Measurements from ENCODE around the gene FAM180A. TPM values are rescaled to one million over a fixed set of nuclear protein-coding genes. Genes with fewer than 3 reads are reported as not detected.
"Not testable (repeated sequence)": the region's sequence is repeated elsewhere in the genome, so short reads cannot be mapped to it uniquely, and the experiment has no call there.

FAM180A gene
- total and polyA plus RNA-seq, 2 of the 8 experiments (the other 6 are each of a cell fraction or from before 2014, with no cell fraction given), result not detected

GRCh38 chr7:135775915-135776314 is 27.3 kb upstream of the FAM180A start:
- H3K14ac ChIP-seq (ENCODE audit: insufficient read length); H3K56ac ChIP-seq (replicated peaks; ENCODE audit: insufficient read length, low read depth, low read length); H3K23ac ChIP-seq (ENCODE audit: insufficient read length); H3K27me3 ChIP-seq (replicated peaks in 1 of 4; ENCODE audit: control insufficient read depth in 3 of 4, extremely low read depth in 1 of 4, insufficient read depth in 3 of 4, low read length in 3 of 4); H3K9me3 ChIP-seq (ENCODE audit: insufficient read depth in 2 of 2, low read depth in 1 of 2, low read length in 1 of 2); H2BK15ac ChIP-seq (ENCODE audit: low read length); H4K5ac ChIP-seq (ENCODE audit: insufficient read length, low read depth, low read length); FAIRE-seq; H3K23me2 ChIP-seq (ENCODE audit: low read depth, low read length); H4K8ac ChIP-seq (ENCODE audit: extremely low read depth, insufficient read depth, low read length); H3K4me3 ChIP-seq (ENCODE audit: extremely low read depth in 1 of 4, insufficient read depth in 2 of 4, low read depth in 3 of 4, low read length in 4 of 4); H2BK12ac ChIP-seq (ENCODE audit: low read depth, low read length); H3K4me2 ChIP-seq (ENCODE audit: insufficient read depth in 1 of 2, low read depth in 2 of 2, low read length in 2 of 2); H3K79me2 ChIP-seq (ENCODE audit: control insufficient read depth in 1 of 2, insufficient read depth in 2 of 2, low read length in 2 of 2); H2BK20ac ChIP-seq (ENCODE audit: low read length); H3K9ac ChIP-seq (replicated peaks in 1 of 4; ENCODE audit: extremely low read depth in 1 of 4, low read depth in 3 of 4, low read length in 3 of 4); H4K20me1 ChIP-seq (replicated peaks in 1 of 2; ENCODE audit: control insufficient read depth in 1 of 2, insufficient read depth in 2 of 2, low read length in 2 of 2); H3K79me1 ChIP-seq (ENCODE audit: low read depth, low read length); POLR2A ChIA-PET (ENCODE audit: partially characterized antibody); H3K18ac ChIP-seq (ENCODE audit: extremely low read depth, low read length); H3K4ac ChIP-seq (replicated peaks; ENCODE audit: insufficient read length, low read depth, low read length); H4K91ac ChIP-seq (replicated peaks; ENCODE audit: insufficient read length, low read length); H3K36me3 ChIP-seq (ENCODE audit: control insufficient read depth in 2 of 4, insufficient read depth in 4 of 4, low read length in 3 of 4); H2AK5ac ChIP-seq (ENCODE audit: low read depth, low read length); DNase-seq (ENCODE audit: low read depth in 1 of 2, low spot score in 2 of 2); H2AFZ ChIP-seq (ENCODE audit: low read length); H2BK120ac ChIP-seq (replicated peaks; ENCODE audit: low read depth, low read length); H2BK5ac ChIP-seq (ENCODE audit: low read depth, low read length); H3K27ac ChIP-seq (ENCODE audit: low read depth, low read length): not testable (repeated sequence)
- peaks cover 0 to 10% (median 0%) of the 10 kb centered on the region in 4 experiments; a peak in 2 of 7 replicates for H3K4me1 ChIP-seq (replicated peaks in 1 of 4; ENCODE audit: control insufficient read depth in 3 of 4, insufficient read depth in 4 of 4, low read length in 3 of 4)
- 94% methylated on average over 8 of the region's 8 CpGs; no CpG with 5 or more reads in 1 of the 2 experiments for WGBS, 2 experiments (ENCODE audit: extremely low coverage in 1 of 2, insufficient coverage in 1 of 2, insufficient read length in 1 of 2, insufficient replicate concordance in 2 of 2, low coverage in 1 of 2, low lambda C conversion rate in 2 of 2, missing lambda C conversion rate in 1 of 2)
- CTCF ChIA-PET (ENCODE audit: partially characterized antibody), result interaction anchor here (1.6 kb wide), 1 partner anchor 64 kb away, joined by 4 read pairs; no protein-coding TSS in a partner anchor
